C1 segment of cervical spinal cord (tissue), 14 donors: ENCODE data around the gene MCTP1.
"Not testable (repeated sequence)": the region's sequence is repeated elsewhere in the genome, so short reads cannot be mapped to it uniquely, and the experiment has no call there.

Experiments used
- DNase-seq, 14 donors: peaks; one replicate each; lab custom pipeline; 2025; lab: John Stamatoyannopoulos, UW

The MCTP1 gene

DNA sequence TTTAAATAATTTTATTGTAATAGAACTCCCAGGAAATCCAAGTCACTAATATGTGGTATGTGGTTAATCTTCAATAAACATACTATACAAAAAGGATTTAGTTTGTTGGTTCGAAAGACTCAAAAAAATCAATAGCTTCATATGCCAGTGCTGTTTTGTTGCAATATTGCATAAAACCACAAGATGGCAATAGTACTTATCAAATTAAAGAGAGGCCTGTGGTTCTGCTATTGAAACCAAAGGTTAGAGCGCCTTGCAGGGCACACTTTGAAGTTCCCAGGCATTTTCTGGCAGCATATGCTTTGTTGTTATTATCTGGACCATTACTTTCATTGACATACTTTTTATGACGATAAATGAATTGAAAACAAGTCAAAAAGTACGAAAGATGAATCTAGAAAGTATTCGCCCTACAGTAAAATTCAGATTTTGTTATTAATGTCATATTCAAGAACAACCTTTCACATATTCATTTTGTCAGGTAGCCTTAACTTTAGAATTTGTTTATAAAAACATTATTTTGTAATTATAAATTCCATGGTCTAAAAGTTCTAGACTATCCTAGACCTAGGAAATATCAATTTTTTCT is 316.3 kb downstream of the MCTP1 start:
- DNase-seq, result peak in 1 of 14 donors; percentile 72

DNA sequence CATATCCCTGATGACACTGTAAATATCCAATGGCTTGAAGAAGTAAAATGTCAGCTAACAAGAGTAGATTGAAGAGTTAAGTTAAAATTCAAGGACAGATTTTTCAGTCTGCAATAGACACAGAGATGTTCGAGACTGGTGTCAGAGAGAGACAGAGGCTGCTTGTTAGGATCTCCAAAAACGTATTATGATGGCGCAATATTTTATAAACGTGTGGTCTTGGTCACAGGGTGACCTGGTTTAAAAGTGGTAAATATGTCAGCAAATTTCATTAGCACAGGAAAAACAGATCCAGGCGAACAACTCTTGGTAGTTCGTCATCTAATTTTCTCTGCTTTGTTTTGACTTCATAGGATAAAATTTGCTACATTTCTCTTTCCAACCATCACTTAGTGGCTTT is 317.4 kb downstream of the MCTP1 start:
- no peak for DNase-seq

DNA sequence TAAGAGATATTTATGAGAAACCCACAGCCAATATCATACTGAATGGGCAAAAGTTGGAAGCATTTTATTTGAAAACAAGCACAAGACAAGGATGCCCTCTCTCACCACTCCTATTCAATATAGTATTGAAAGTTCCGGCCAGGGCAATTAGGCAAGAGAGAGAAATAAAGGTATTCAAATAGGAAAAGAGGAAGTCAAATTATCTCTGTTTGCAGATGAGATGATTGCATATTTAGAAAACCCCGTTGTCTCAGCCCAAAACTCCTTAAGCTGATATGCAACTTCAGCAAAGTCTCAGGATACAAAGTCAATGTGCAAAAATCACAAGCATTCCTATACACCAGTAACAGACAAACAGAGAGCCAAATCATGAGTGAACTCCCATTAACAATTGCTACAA is 325.6 kb downstream of the MCTP1 start:
- not testable (repeated sequence) for DNase-seq

GRCh38 chr5:94945656-94946055 is 339.2 kb downstream of the MCTP1 start:
- DNase-seq, result no peak

- DNase-seq, result no peak
Observed at GRCh38 chr5:94944160-94944559, 340.7 kb downstream of the MCTP1 start.

DNA sequence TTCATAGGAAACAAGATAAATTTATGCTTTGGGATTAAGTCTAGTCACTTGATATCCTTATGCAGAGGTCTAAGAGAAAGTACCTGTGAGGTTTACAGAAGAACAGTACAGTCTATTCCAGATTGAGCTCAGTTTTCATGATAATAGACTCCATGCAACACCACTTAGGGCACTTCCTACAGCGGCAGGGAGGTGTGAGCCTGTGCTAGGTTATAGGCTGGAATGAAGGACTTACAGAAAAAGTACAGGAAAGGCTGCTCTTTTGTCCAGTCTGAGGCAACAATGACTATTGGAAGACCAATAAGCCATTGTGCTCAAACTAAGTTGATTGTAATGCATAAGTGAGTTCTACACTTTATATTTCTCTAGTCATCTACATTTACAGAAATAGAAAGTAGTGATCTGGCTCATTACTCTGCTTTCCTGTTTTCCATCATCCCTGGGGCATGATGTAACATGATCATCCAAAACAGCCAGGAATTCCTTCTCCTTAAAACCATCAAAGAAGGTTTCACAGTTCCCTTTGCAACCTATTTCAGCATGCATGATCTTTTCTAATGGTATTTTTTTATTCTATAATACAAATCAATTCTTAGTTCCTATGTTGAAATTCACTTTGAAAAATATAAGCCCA is 343.7 kb downstream of the MCTP1 start:
- DNase-seq, result no peak

GRCh38 chr5:94932259-94932658 is 352.6 kb downstream of the MCTP1 start:
- DNase-seq, result no peak

GRCh38 chr5:94928891-94929290 is 356.0 kb downstream of the MCTP1 start:
- no peak for DNase-seq

- no peak for DNase-seq
Observed at GRCh38 chr5:94920570-94920969, 364.3 kb downstream of the MCTP1 start.

DNA sequence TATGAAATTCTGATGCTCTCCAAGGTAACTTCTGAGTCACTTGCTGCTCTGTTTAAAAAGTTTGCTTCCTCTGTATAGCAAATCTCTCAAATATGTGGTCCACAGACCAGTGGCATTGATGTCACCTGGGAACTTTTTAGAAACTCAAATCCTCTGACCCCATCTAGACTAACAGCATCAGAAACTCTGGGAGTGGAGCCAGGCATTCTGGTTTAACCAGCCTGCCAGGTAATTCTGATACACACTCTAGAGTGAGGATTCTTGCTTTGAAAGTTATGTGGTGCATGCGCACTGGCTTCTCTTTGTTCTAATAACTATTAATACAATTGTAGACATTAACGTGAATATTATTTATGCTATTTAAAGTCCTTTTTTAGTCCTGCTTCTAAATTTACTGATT is 368.3 kb downstream of the MCTP1 start:
- no peak for DNase-seq

DNA sequence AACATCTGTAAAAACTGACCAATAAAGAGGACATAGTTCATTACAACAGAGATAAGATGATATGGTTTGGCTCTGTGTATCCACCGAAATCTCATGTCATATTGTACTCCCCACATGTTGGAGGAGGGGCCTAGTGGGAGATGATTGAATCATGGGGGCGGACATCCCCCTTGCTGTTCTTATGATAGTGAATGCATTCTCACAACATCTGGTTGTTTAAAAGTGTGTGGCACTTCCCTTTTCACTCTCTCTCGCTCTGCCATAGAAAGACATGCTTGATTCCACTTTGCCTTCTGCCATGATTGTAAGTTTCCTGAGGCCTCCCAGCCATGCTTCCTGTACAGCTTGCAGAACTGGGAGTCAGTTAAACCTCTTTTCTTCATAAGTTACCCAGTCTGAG is 373.6 kb downstream of the MCTP1 start:
- no peak for DNase-seq

- DNase-seq, result no peak
Observed at GRCh38 chr5:94910721-94911120, 374.2 kb downstream of the MCTP1 start.

GRCh38 chr5:94908889-94909480 is 375.9 kb downstream of the MCTP1 start:
- DNase-seq, result peak in 1 of 14 donors; percentile 29

- DNase-seq, result no peak
Observed at GRCh38 chr5:94906750-94907149, 378.1 kb downstream of the MCTP1 start.

- peak in 1 of 14 donors; percentile 11 for DNase-seq
Observed at GRCh38 chr5:94903726-94904125, 381.2 kb downstream of the MCTP1 start.

DNA sequence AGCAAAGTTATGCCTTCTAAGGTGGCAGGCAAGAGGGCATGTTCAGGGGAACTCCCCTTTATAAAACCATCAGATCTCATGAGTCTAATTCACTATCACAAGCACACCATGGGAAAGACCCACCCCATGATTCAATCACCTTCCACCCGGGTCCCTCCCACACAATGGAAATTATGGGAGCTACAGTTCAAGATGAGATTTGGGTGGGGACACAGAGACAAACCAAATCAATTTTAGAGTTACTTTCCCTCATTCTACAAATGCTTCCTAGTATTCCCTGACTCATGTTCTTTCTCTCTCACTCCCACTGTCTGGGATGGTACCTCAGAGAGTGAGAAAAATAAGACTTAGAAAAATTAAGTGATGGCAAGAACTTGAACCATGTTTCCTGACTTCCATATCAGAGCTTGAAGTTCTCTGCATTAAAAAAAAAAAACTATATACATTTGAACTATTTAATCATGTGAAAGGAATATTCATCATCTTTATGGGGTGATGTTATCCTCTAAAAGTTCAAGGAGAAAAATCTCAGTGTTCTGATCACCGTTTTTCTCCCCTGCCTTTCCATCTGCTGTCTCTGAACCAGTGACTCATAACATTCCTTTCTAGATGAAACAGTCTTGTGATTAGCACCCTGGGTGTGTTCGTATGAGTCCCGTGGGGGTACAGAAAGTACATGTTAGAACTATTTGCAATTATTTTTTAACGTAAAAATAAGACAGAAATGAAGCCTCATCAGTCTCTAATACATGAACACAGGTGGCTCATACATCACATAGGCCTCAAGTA is 383.5 kb downstream of the MCTP1 start:
- DNase-seq, result no peak

- no peak for DNase-seq
Observed at GRCh38 chr5:94900006-94900505, 384.8 kb downstream of the MCTP1 start.

GRCh38 chr5:94893412-94894135 is 391.3 kb downstream of the MCTP1 start:
- DNase-seq, result peak in 2 of 14 donors; percentile 4 to 20

DNA sequence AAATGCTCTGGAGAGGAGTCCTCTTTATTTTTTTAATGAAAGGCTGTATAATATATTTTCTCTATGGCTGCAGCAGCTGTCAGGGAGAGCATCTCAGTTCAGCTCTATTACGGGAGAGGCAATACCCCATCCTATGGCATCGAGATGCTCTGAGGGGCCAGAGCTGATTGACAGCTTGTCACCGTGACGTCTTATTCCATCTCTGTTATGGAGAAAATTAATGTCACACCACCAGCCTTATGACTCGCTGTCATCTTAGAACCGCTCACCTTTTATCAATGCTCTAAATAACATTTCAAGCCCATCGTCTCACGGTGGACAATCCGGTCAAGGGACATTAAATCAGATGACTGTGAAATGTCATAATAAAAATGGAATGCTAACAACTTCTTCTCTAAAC is 392.9 kb downstream of the MCTP1 start:
- DNase-seq, result no peak

DNA sequence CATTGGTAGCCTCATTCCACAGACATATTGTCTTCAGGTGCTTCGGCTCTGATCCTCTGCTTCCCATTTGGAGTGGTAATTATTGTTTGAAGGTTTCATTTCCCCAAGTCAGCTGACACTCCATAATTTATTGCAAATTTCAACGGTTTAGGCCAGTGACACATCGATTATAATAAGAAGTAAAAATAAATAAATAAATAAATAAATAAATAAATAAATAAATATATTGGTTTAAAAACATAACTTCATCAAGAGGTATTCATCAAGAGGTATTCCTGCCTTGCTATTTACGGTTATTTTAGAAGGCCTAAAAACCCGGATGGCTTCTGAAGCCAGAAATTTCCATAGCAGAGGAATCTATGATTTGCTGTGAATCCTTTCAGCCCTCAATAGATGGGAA is 393.3 kb downstream of the MCTP1 start:
- no peak for DNase-seq

DNA sequence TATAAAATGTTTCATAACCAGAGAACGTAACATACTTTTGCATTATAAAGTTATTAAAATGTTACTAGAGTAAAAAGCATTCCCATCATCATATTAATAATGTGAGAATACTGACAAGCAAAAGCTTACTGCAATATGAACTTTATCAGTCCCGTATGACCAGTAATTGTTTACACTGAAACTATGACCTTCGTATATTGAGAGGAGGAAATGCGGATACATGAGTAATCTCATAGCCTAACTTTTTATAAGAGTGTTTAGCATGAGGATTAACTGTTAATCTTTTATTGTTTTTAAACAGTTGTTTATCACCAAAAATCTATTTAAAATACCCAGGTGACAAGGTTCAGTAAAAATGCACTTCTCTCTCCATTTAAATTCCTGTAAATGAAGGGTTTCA is 394.0 kb downstream of the MCTP1 start:
- no peak for DNase-seq

DNA sequence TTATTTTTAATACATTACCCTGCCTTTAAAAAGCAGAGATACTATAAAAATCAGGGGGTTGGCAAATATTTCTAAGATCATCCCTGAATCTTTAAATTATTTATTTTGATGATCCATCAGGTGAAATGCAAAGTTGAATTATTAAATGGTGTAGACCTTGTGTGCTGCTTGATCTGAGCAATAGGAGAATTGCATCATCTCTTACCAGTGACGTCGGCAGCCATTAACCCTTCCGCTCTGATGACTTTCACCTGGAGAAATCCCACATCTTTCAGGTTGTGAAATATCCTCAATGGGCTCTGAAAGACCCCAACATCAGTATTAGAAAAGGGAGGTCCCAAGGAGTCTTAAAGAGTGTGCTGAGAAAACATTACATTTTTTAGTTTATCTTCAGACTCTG is 396.2 kb downstream of the MCTP1 start:
- DNase-seq, result no peak
